NCI-H82 (cell line): ENCODE measurements around the gene TMEM198.
A peak's percentile ranks its signal among the peaks of the same experiment; 100 is the strongest.

ENCODE experiments used
- DNase-seq: peaks from one replicate; lab custom pipeline; 2025; lab: John Stamatoyannopoulos, UW

The TMEM198 gene

GRCh38 chr2:219508971-219509779 lies 34.7 kb upstream of the TMEM198 start:
- peak; percentile 83 for DNase-seq

GRCh38 chr2:219509780-219510511 lies 33.9 kb upstream of the TMEM198 start:
- DNase-seq: peak; percentile 98

- DNase-seq: peak; percentile 80
Measured at GRCh38 chr2:219510512-219511135, 33.2 kb upstream of the TMEM198 start.

- peak; percentile 97 for DNase-seq
Measured at GRCh38 chr2:219511547-219512325, 32.1 kb upstream of the TMEM198 start.

- DNase-seq: peak; percentile 85
Measured at GRCh38 chr2:219512524-219513216, 31.2 kb upstream of the TMEM198 start.

GRCh38 chr2:219513787-219514186 lies 30.0 kb upstream of the TMEM198 start:
- peak; percentile 55 for DNase-seq

- peak; percentile 86 for DNase-seq
Measured at GRCh38 chr2:219514196-219514761, 29.5 kb upstream of the TMEM198 start, which contains the start of gene ASIC4. Gene ASIC4, plus strand, starts transcription at chr2:219514482. Its CDS starts 243 bp downstream, at chr2:219514725.

- DNase-seq: no peak
Measured at GRCh38 chr2:219514836-219515235, 29.0 kb upstream of the TMEM198 start.

GRCh38 chr2:219515874-219516629 lies 27.8 kb upstream of the TMEM198 start:
- DNase-seq: peak; percentile 39

GRCh38 chr2:219516888-219517287 lies 26.9 kb upstream of the TMEM198 start:
- DNase-seq: no peak

GRCh38 chr2:219517954-219518778 lies 25.7 kb upstream of the TMEM198 start:
- DNase-seq: peak; percentile 93

GRCh38 chr2:219519526-219519916 lies 24.3 kb upstream of the TMEM198 start:
- peak; percentile 59 for DNase-seq

- DNase-seq: peak; percentile 92
Measured at GRCh38 chr2:219520079-219520478, 23.7 kb upstream of the TMEM198 start.

GRCh38 chr2:219521066-219521880 lies 22.6 kb upstream of the TMEM198 start:
- peak; percentile 99 for DNase-seq

- DNase-seq: peak; percentile 96
Measured at GRCh38 chr2:219522111-219523030, 21.5 kb upstream of the TMEM198 start.

GRCh38 chr2:219523031-219523671 lies 20.7 kb upstream of the TMEM198 start:
- peak; percentile 51 for DNase-seq

- DNase-seq: no peak
Measured at GRCh38 chr2:219524817-219525216, 19.0 kb upstream of the TMEM198 start.
